HepG2 (cell line): Measurements from ENCODE around the gene RABGGTA. TPM values are rescaled to one million over a fixed set of nuclear protein-coding genes. Genes with fewer than 3 reads are reported as not detected.
A peak's percentile ranks its signal among the peaks of the same experiment; 100 is the strongest.

Source experiments
- ATAC-seq: fragments of 200-7000 bp; cut with Tn5 transposase; 3 replicates; pipeline ENCODE4 v1.9.1; 2020; ENCODE audit warnings: mild to moderate bottlenecking, moderate library complexity
- BruUV-seq: library from RNA; stranded (reverse); fragments of 400-500 nt; replicated peaks from 2 replicates; lab custom pipeline; 2021; lab: Mats Ljungman, UMichigan
- CTCF ChIA-PET: fragments of 300-600 bp; formaldehyde crosslinking; extraction: SDS; loops from one replicate; lab custom pipeline; 2021; ENCODE audit warnings: low total read pairs, inconsistent platforms, low intra/inter-chr PET ratio; lab: Yijun Ruan, JAX
- POLR2A ChIA-PET: fragments of 350-600 bp; sonication (Branson Sonifier 250); formaldehyde crosslinking; loops from one replicate; lab custom pipeline; 2020; ENCODE audit warnings: antibody characterized with exemption, inconsistent platforms; lab: Yijun Ruan, JAX
- DNase-seq: peaks from one replicate; pipeline ENCODE4 v3.0.0-alpha.2; 2015; ENCODE audit warnings: low spot score
- FAIRE-seq: peaks from 3 replicates; lab custom pipeline; 2011; peaks lifted over from hg19 to GRCh38; lab: Jason Lieb, UNC
- H2AFZ ChIP-seq: one replicate; pipeline ENCODE4 v1.6.1; 2011; ENCODE audit warnings: low read length, inconsistent platforms
- H3K27ac ChIP-seq: fragments of 300-600 bp; 3 replicates; pipeline ENCODE4 v1.8.0; 2011; ENCODE audit warnings: mixed run types, mild to moderate bottlenecking, mixed read lengths, low read length, inconsistent platforms; ENCODE audit not compliant: insufficient read depth; ENCODE audit errors: extremely low read length
- H3K27me3 ChIP-seq, 2 experiments: fragments of 200-600 bp in 1 of 2; 2 replicates in 1 of 2; 3 replicates in 1 of 2; pipeline versions ENCODE4 v1.6.0 to v1.8.0; 2011; ENCODE audit warnings: low read length in 2 of 2, mild to moderate bottlenecking in 2 of 2, moderate library complexity in 2 of 2, inconsistent platforms in 1 of 2; ENCODE audit not compliant: insufficient read depth in 2 of 2, control insufficient read depth in 1 of 2
- H3K36me3 ChIP-seq, 2 experiments: fragments of 200-600 bp in 1 of 2; replicated peaks in 1 of 2; 2 replicates in 1 of 2; 3 replicates in 1 of 2; pipeline versions ENCODE4 v1.5.1 to v1.8.0; 2011; ENCODE audit warnings: low read length in 2 of 2, inconsistent platforms in 1 of 2; ENCODE audit not compliant: insufficient read depth in 2 of 2, control insufficient read depth in 1 of 2
- H3K4me1 ChIP-seq: 2 replicates; pipeline ENCODE4 v1.5.1; 2012; ENCODE audit warnings: low read length, inconsistent platforms; ENCODE audit not compliant: insufficient read depth
- H3K4me2 ChIP-seq: 2 replicates; pipeline ENCODE4 v1.6.0; 2011; ENCODE audit warnings: low read depth, low read length, inconsistent platforms
- H3K4me3 ChIP-seq, 3 experiments: fragments of 200-600 bp in 1 of 3; sonication (generic), shearing (Covaris generic) in 1 of 3; replicated peaks in 1 of 3; 2 replicates each; pipeline ENCODE4 v1.5.1; 2011 to 2016; ENCODE audit warnings: low read length in 3 of 3, inconsistent platforms in 2 of 3, low read depth in 2 of 3, mild to moderate bottlenecking in 2 of 3, control low read depth in 1 of 3, mixed read lengths in 1 of 3; ENCODE audit not compliant: insufficient read depth in 1 of 3
- H3K79me2 ChIP-seq: one replicate; pipeline ENCODE4 v1.6.1; 2011; ENCODE audit warnings: low read length, inconsistent platforms; ENCODE audit not compliant: insufficient read depth
- H3K9ac ChIP-seq: 2 replicates; pipeline ENCODE4 v1.6.0; 2011; ENCODE audit warnings: mild to moderate bottlenecking, low read depth, low read length, inconsistent platforms; ENCODE audit not compliant: insufficient read depth
- H3K9me3 ChIP-seq: 2 replicates; pipeline ENCODE4 v1.5.1; 2012; ENCODE audit warnings: mild to moderate bottlenecking, low read length
- H4K20me1 ChIP-seq: 2 replicates; pipeline ENCODE4 v1.6.0; 2011; ENCODE audit warnings: inconsistent platforms, mild to moderate bottlenecking, low read length, moderate library complexity; ENCODE audit not compliant: insufficient read depth
- BCL6 ChIP-seq: IDR thresholded peaks from 2 replicates; pipeline ENCODE4 v1.6.1; 2016; ENCODE audit warnings: missing genetic modification reagents, missing compliant biosample characterization
- FOXO1 ChIP-seq: sonication (generic); formaldehyde crosslinking; IDR thresholded peaks from 2 replicates; pipeline ENCODE4 v1.4.0; 2020; ENCODE audit warnings: missing genetic modification reagents
- IRF2 ChIP-seq: IDR thresholded peaks from 2 replicates; pipeline ENCODE4 v1.6.1; 2018; ENCODE audit warnings: missing genetic modification reagents, missing compliant biosample characterization
- JUN ChIP-seq: sonication (generic); formaldehyde crosslinking; IDR thresholded peaks from 2 replicates; pipeline ENCODE4 v1.4.0; 2020; ENCODE audit warnings: mild to moderate bottlenecking, missing genetic modification reagents
- JUND ChIP-seq: sonication (generic); formaldehyde crosslinking; IDR thresholded peaks from 2 replicates; pipeline ENCODE4 v1.8.0; 2022; ENCODE audit warnings: mild to moderate bottlenecking, missing genetic modification reagents
- KLF11 ChIP-seq: IDR thresholded peaks from 2 replicates; pipeline ENCODE4 v1.6.1; 2016; ENCODE audit warnings: missing compliant biosample characterization
- MLX ChIP-seq: IDR thresholded peaks from 2 replicates; pipeline ENCODE4 v1.6.1; 2016
- SETDB1 ChIP-seq: sonication (generic); formaldehyde crosslinking; IDR thresholded peaks from 2 replicates; pipeline ENCODE4 v1.5.1; 2020; ENCODE audit warnings: missing genetic modification reagents, mild to moderate bottlenecking, borderline replicate concordance
- SIX1 ChIP-seq: sonication (generic); formaldehyde crosslinking; IDR thresholded peaks from 2 replicates; pipeline ENCODE4 v1.4.0; 2020; ENCODE audit warnings: missing genetic modification reagents, borderline replicate concordance
- SOX5 ChIP-seq: IDR thresholded peaks from 2 replicates; pipeline ENCODE4 v1.6.1; 2016; ENCODE audit warnings: borderline replicate concordance
- ZBTB7A ChIP-seq: sonication (generic); formaldehyde crosslinking; IDR thresholded peaks from 2 replicates; pipeline ENCODE4 v1.8.0; 2022; ENCODE audit warnings: mild to moderate bottlenecking, missing genetic modification reagents
- ZNF124 ChIP-seq: sonication (generic); formaldehyde crosslinking; IDR thresholded peaks from 2 replicates; pipeline ENCODE4 v1.4.0; 2020; ENCODE audit warnings: missing genetic modification reagents
- WGBS: methylation state at CpG from one replicate; pipeline ENCODE4 v1.1.6; 2017; ENCODE audit warnings: low lambda C conversion rate; 5-methylcytosine and 5-hydroxymethylcytosine counted together
- in situ Hi-C: cut with HindIII; loops from 2 replicates; pipeline ENCODE4 v1.10.0; 2017; ENCODE audit warnings: low pct_unique_long_range_greater_than_20kb; ENCODE audit not compliant: extremely low pct_ligation_motif_present
- intact Hi-C: fragments of 100-400 bp; cut with micrococcal nuclease; formaldehyde crosslinking; loops from one replicate; pipeline ENCODE4 v1.10.0; 2022; ENCODE audit not compliant: unreplicated experiment
- polyA plus RNA-seq, 8 experiments: library from polyadenylated mRNA; depleted of rRNA in 3 of 8; stranded (reverse) in 7 of 8; unstranded in 1 of 8; fragments of >200 nt; fragmentation: Illumina TruSeq in 4 of 8; extraction: Trizol in 4 of 8; gene quantifications; 2 replicates each; pipeline versions ENCODE4 v1.2.1 to v1.2.3, GENCODE V29; 2011 to 2016; ENCODE audit warnings: low read depth in 4 of 8, missing spikeins in 1 of 8, mixed read lengths in 1 of 8; ENCODE audit not compliant: insufficient read depth in 1 of 8
- total RNA-seq, 5 experiments: library from RNA; depleted of rRNA; stranded (reverse); fragments of >200 nt; fragmentation: Illumina TruSeq; extraction: Trizol; gene quantifications; 2 replicates each; pipeline ENCODE4 v1.2.3, GENCODE V29; 2016; ENCODE audit warnings: low read depth in 1 of 5
- TF ChIP-seq, protein P1 (sequence below): sonication (generic); formaldehyde crosslinking; IDR thresholded peaks from 2 replicates; pipeline ENCODE4 v1.4.0; 2020; ENCODE audit warnings: mild to moderate bottlenecking, missing genetic modification reagents
- TF ChIP-seq, protein P2 (sequence below): sonication (generic); formaldehyde crosslinking; IDR thresholded peaks from 2 replicates; pipeline ENCODE4 v1.4.0; 2020; ENCODE audit warnings: mild to moderate bottlenecking, missing genetic modification reagents
- TF ChIP-seq, protein P3 (sequence below): IDR thresholded peaks from 2 replicates; pipeline ENCODE4 v1.6.1; 2016; ENCODE audit warnings: mild to moderate bottlenecking, missing biosample characterization, missing genetic modification reagents
- TF ChIP-seq, protein P4 (sequence below): sonication (generic); formaldehyde crosslinking; IDR thresholded peaks from 2 replicates; pipeline ENCODE4 v1.5.0; 2020; ENCODE audit warnings: missing genetic modification reagents
- TF ChIP-seq, protein P5 (sequence below): sonication (generic); formaldehyde crosslinking; IDR thresholded peaks from 2 replicates; pipeline ENCODE4 v1.9.0; 2021; ENCODE audit warnings: missing genetic modification reagents, borderline replicate concordance

The RABGGTA gene
- total and polyA plus RNA-seq, 2 of the 13 experiments (the other 11 are each of a cell fraction or from before 2014, with no cell fraction given), result 57.9 to 90.8 TPM

GRCh38 chr14:24260780-24261157 is 10.6 kb downstream of the RABGGTA start (continued):
- TF ChIP-seq JUN (CRISPR knock-in tag) (0 out of 2 replicates have a peak, but pooled peaks have one; percentile 19), KLF11 (CRISPR knock-in tag) (no peak), SETDB1 (no peak), ZBTB7A (0 out of 2 replicates have a peak, but pooled peaks have one; percentile 36)

GRCh38 chr14:24260026-24260779 is 11.2 kb downstream of the RABGGTA start:
- Histone ChIP-seq H3K27ac (no peak overlapping the region), H3K4me2 (0 out of 2 replicates have a peak overlapping the region, but pooled peaks have one; percentile 16), H3K4me3 (no peak overlapping the region; a peak in 1 of 6 replicates), H3K9me3 (no peaks in the 10 kb centered on the region), H3K27me3 (no peaks in the 10 kb centered on the region), H3K9ac (no peak overlapping the region), H3K36me3 (peaks cover 0 to 4% of the 10 kb centered on the region in 2 experiments; a peak in 1 of 5 replicates), H3K4me1 (peaks cover 33% of the 10 kb centered on the region), H2AFZ (no peak overlapping the region), H4K20me1 (no peaks in the 10 kb centered on the region), H3K79me2 (no peaks in the 10 kb centered on the region)
- peak; percentile 0 for ATAC-seq
- in situ Hi-C loops (no loop called here), intact Hi-C loops (no loop called here)
- POLR2A ChIA-PET, result interaction anchor here (2.1 to 16.5 kb wide), 3 partner anchors 8 to 19 kb away, joined by 8 to 435 read pairs (median 254); partner anchors contain the start of genes RABGGTA and TINF2
- FAIRE-seq, result no peak
- no peak for DNase-seq
- CTCF ChIA-PET, result no interaction called here
- no TSS peak for BruUV-seq
- WGBS, result 69% methylated on average over 16 of the region's 16 CpGs
- TF ChIP-seq, protein P1, sequence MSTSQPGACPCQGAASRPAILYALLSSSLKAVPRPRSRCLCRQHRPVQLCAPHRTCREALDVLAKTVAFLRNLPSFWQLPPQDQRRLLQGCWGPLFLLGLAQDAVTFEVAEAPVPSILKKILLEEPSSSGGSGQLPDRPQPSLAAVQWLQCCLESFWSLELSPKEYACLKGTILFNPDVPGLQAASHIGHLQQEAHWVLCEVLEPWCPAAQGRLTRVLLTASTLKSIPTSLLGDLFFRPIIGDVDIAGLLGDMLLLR, result peak; percentile 42; the same call in 1 of the 2 replicates
- TF ChIP-seq JUND (CRISPR knock-in tag) (no peak), ZNF124 (CRISPR knock-in tag) (no peak), IRF2 (CRISPR knock-in tag) (no peak), SOX5 (CRISPR knock-in tag) (no peak), FOXO1 (CRISPR knock-in tag) (no peak), MLX (no peak), SIX1 (CRISPR knock-in tag) (no peak), BCL6 (CRISPR knock-in tag) (no peak)
- TF ChIP-seq, protein P2, sequence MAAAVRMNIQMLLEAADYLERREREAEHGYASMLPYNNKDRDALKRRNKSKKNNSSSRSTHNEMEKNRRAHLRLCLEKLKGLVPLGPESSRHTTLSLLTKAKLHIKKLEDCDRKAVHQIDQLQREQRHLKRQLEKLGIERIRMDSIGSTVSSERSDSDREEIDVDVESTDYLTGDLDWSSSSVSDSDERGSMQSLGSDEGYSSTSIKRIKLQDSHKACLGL (CRISPR knock-in tag), result 0 out of 2 replicates have a peak, but pooled peaks have one; percentile 38
- TF ChIP-seq, protein P3, sequence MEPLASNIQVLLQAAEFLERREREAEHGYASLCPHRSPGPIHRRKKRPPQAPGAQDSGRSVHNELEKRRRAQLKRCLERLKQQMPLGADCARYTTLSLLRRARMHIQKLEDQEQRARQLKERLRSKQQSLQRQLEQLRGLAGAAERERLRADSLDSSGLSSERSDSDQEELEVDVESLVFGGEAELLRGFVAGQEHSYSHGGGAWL, result no peak
- TF ChIP-seq, protein P4, sequence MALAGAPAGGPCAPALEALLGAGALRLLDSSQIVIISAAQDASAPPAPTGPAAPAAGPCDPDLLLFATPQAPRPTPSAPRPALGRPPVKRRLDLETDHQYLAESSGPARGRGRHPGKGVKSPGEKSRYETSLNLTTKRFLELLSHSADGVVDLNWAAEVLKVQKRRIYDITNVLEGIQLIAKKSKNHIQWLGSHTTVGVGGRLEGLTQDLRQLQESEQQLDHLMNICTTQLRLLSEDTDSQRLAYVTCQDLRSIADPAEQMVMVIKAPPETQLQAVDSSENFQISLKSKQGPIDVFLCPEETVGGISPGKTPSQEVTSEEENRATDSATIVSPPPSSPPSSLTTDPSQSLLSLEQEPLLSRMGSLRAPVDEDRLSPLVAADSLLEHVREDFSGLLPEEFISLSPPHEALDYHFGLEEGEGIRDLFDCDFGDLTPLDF (CRISPR knock-in tag), result no peak
- TF ChIP-seq, protein P5, sequence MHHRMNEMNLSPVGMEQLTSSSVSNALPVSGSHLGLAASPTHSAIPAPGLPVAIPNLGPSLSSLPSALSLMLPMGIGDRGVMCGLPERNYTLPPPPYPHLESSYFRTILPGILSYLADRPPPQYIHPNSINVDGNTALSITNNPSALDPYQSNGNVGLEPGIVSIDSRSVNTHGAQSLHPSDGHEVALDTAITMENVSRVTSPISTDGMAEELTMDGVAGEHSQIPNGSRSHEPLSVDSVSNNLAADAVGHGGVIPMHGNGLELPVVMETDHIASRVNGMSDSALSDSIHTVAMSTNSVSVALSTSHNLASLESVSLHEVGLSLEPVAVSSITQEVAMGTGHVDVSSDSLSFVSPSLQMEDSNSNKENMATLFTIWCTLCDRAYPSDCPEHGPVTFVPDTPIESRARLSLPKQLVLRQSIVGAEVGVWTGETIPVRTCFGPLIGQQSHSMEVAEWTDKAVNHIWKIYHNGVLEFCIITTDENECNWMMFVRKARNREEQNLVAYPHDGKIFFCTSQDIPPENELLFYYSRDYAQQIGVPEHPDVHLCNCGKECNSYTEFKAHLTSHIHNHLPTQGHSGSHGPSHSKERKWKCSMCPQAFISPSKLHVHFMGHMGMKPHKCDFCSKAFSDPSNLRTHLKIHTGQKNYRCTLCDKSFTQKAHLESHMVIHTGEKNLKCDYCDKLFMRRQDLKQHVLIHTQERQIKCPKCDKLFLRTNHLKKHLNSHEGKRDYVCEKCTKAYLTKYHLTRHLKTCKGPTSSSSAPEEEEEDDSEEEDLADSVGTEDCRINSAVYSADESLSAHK (CRISPR knock-in tag), result no peak
